ENCODE data around the gene ANKRD34B. TPM values are rescaled to one million over a fixed set of nuclear protein-coding genes. Genes with fewer than 3 reads are reported as not detected.

The ANKRD34B gene
- polyA plus RNA-seq, 3 donors = 0.06 to 1.5 TPM; not detected in 1

DNA sequence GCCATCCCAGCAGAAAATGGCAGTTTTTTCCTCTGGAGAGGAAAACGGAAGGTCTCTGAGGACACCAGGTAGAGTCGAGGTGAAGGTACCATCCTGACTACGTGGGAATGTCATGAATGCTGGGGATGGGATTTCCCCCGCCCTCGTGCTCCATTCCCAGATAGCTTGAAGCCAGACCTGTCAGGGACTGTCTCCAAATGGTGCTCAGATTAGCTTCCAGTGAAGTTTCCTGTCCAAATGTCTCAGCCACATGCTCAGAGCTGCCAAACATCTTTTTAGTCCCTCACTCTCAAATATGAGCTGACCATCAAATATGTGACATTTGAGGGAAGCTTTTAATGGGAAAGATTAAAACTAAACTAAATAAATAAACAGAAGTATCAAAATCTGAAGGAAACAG is 7.6 kb upstream of the ANKRD34B start:
- no peak overlapping the region for H3K27ac ChIP-seq (ENCODE audit: low read depth, low read length)
- 11 to 37% (median 33%) methylated on average over 5 of the region's 5 CpGs for WGBS, 3 donors

DNA sequence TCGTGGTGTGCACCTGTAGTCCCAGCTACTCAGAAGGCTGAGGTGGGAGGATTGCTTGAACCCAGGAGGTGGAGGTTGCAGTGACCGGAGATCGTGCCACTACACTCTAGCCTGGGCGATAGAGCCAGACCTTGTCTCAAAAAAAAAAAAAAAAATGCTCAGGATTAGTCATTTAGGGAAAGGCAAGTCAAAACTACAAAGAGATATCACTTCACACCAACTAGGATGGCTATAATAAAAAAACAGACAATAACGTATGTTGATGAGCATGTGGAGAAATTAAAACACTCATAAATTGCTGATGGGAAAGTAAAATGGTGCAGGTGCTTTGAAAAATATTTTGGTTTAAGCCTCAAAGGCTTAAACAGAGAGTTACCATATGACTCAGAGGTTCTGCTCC is 6.3 kb upstream of the ANKRD34B start:
- H3K27ac ChIP-seq (ENCODE audit: low read depth, low read length) = no peak overlapping the region
- 84 to 92% (median 91%) methylated on average over 5 of the region's 5 CpGs for WGBS, 3 donors

DNA sequence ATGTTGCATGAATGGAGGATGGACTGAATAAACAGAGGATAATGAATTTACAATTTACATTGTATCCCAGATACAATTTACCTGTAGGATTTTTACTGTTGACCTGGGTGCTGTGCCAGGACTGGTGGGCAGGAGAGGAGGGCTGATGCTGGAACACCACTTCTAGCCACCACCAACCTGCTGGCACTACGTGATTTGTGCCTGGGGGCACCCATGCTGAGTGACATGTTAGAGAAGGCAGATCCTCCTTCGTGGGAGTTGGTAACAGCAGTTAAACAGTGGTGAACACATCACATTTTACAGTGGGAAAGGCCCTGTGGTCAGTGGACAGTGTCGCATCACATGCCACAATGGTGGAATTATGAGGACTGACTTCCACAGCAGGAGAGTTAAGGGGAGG is 3.0 kb upstream of the ANKRD34B start:
- 74 to 84% (median 76%) methylated on average over 3 of the region's 3 CpGs for WGBS, 3 donors

DNA sequence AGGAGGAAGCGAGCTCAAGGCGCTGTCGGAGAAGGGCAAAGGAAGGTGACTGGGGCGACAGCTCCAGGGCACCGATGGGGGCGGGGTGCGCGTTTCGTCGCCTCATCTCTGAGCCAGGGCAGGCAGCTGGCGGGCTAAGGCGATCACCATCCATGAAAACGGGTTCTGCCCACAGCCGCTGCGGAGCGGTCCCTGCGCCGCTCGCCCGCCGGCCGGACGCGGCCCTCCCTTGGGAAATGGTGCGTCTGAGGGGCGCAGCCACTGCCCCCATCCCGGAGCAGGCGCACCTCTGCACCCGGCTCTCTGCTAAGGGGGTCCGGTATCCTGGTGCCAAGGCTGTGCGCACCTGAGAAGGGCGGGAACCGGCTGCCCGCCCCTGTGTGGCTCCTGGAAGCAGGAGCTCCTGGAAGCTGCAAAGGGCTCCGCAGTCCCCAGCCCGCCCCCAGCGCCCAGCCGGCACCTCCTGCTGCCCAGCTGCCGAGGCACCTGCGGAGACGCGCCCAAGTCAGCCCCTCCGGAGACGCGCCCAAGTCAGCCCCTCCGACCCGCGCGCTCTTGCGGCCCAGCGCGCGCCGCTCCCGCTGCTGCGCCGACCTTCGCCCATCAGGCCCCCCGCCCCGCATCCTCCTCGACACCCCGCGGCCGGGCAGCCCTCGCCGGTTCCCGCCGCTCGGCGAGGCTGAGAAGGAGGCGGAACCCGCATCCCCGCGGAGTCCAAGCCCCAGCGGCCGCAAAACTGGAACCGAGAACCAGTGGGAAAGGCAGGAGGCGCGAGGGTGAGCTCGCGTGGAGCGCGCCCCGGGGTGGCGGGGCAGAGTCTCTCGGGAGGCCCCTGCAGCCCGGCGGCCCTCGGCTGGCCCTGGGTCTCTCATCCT is 757 bp downstream of the ANKRD34B start:
- 1 to 3% (median 2%) methylated on average over 68 to 89 of the region's 89 CpGs for WGBS, 3 donors
- H3K27ac ChIP-seq (ENCODE audit: low read depth, low read length) = no peak overlapping the region

More for the DNA sequence above, 3.0 kb upstream of the ANKRD34B start:
- H3K27ac ChIP-seq (ENCODE audit: low read depth, low read length) = no peak overlapping the region

DNA sequence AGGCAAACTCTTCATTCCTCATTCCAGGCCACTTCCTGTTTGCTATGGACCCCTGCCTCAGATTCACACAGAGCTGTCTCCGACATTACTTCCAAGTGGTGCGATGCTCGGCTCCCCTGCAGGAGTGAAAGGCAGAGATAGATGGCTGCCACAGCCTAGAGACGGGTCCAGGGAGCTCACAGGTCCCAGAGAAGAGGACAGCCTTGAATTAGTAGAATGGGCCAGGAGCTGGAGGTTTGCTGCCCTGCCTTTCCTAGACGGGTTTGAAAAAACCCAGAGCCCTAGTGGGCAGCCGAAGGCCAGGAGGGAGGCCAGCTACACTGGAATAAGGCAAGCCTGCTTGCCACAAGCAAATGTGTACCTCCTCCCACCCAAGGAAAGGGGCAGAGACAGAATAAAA is 1.8 kb downstream of the ANKRD34B start:
- no peak overlapping the region for H3K27ac ChIP-seq (ENCODE audit: low read depth, low read length)
- 54 to 61% (median 61%) methylated on average over 6 of the region's 6 CpGs for WGBS, 3 donors

DNA sequence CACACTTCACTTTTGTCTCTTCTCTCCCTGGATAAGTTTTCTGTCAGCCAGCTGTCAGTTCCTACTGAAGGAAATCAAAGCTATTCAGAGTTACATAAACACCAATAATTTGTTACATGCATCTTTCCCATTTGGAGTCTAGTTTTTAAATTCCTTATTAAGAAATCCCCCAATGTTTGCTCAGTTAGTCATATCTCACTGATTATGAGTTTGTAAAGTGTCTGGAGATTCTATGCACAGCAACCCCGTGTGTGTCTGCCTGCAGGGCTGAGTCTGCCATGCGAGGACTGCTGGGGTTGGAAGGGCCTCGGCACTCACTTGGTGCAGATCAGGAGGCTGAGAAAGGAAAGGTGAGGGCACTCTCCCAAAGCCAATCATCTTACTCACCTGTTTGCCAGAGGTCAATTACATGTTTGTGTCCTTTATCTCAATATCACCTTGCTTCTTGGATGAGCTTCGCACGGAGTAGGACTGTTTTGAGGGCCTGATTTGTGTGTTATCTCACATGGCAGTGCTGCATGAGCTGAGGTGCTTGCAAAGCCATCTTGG is 3.3 kb downstream of the ANKRD34B start:
- no peak overlapping the region for H3K27ac ChIP-seq (ENCODE audit: low read depth, low read length)
- WGBS, 3 donors = 60 to 84% (median 80%) methylated on average over 5 of the region's 5 CpGs

DNA sequence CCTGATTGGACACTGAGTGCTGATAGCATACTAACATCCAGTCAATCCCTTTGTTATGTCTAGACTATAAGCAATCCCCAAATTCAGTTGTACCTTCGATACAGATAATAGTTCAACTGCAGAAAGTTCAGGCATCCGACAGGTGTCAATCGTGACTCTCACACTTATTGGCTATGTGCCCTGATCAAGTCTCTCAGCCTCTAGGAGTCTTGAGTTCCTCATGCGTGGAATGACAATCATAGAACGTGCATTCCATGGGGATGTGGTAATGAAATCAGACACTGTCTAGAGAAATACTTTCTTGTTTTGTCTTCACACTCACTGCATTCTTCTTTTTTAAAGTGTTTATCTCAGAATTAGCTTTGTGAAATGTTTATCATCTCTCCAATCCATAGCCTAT is 4.8 kb downstream of the ANKRD34B start:
- H3K27ac ChIP-seq (ENCODE audit: low read depth, low read length) = no peak overlapping the region
- WGBS, 3 donors = 69 to 84% (median 83%) methylated on average over 5 of the region's 5 CpGs

DNA sequence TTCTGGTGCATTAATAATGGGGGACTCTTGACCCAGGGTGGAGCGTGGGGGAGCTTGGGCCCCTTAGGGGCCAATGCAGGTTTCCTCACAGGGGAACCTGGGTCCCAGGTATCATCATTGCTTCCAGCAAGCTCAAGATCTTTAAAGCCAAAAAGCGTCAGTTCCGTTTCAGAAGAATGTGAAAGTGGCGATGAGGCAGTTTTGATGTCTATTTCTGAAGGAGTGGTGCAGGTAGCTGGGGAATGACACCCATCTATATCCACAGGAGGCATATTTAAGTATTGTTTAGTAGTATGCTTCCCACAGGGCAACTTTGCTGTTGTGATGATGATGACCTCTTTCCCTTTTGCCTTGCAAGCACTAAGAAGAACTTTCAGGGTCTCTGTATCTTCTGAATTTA is 10.8 kb downstream of the ANKRD34B start:
- H3K27ac ChIP-seq (ENCODE audit: low read depth, low read length) = no peak overlapping the region
- WGBS, 3 donors = 90 to 94% (median 93%) methylated on average over 4 of the region's 4 CpGs

DNA sequence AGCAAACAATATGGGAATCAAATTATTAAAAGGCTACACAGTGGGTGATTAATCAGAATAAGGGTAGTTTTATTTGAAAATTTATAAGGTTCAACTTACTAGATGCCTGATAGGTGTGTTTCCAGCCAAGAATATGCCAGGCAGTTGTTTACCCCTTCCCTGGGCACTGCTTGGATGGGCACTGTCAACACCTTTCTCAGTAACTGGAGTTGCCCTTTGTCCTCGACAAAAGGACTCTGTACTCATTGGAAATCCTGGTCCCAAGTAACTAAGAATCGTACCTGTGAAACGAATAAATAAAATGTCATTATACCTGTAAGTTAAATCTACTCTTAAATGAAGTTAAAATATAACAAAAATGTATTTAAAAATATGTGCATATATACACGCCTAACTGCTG is 15.0 kb downstream of the ANKRD34B start:
- no peak overlapping the region for H3K27ac ChIP-seq (ENCODE audit: low read depth, low read length)
- 70 to 90% (median 86%) methylated on average over 4 of the region's 4 CpGs for WGBS, 3 donors

DNA sequence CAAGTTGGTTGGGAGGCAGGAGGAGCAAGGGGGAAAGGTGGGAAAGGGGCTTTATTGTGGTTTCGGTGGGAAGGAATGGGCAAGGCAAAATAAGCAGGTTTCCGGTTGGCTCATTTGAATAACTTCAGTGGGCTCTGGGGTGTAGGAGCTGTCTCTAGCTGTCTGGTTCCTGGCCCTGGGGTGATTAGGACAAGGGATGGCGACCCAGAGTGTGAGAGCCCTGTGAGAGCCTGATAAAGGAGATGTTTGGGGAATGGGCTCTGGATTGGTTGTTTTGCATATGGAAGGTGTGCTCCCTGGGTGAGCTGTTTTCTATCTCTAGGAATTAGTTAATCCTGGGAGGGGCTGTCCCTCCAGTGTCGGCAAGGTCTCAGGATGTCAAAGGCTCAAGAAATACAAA is 15.4 kb downstream of the ANKRD34B start:
- H3K27ac ChIP-seq (ENCODE audit: low read depth, low read length) = no peak overlapping the region
- WGBS, 3 donors = 49 to 68% (median 58%) methylated on average over 4 of the region's 4 CpGs

DNA sequence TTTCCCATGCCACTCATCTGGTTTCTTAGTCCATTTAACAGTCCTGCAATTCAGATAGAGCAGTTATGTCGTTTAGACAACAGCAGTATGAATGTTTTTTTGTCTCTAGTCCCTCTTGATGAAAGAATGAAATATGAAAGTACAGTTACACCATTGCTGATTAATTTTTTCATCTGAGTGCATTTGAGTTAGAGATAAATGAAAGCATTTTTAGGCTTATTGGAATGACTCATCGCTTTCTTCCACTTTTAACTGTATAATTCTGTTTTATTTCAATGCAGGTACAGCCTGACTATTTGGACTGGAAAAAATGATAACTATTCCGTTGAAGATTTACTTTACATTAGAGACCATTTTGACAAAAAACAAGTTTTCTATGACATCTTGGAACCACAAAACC is 28.7 kb downstream of the ANKRD34B start:
- no peak overlapping the region for H3K27ac ChIP-seq (ENCODE audit: low read depth, low read length)
- 61 to 84% (median 68%) methylated on average over 3 of the region's 3 CpGs for WGBS, 3 donors

DNA sequence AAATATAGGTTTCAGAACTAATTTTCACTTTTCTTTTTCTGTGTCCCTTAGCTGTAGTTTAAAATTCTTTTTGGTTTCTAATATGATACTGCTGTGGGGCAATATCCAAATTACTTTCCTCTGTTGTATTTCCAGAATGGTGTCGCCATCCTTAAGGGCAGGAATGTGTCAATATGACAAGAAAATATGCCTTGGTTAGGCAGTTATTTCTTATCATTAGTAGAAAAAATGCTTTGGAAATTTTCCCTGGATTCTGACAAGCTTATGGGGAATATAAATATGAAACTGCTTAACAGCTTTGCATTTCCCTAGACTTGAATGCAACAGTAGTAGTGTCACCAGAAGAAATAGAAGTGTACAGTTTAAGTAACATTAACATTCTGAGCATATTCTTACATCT is 29.4 kb downstream of the ANKRD34B start:
- WGBS, 3 donors = 70 to 74% (median 74%) methylated on average over 1 of the region's 1 CpG
- no peak overlapping the region for H3K27ac ChIP-seq (ENCODE audit: low read depth, low read length)

DNA sequence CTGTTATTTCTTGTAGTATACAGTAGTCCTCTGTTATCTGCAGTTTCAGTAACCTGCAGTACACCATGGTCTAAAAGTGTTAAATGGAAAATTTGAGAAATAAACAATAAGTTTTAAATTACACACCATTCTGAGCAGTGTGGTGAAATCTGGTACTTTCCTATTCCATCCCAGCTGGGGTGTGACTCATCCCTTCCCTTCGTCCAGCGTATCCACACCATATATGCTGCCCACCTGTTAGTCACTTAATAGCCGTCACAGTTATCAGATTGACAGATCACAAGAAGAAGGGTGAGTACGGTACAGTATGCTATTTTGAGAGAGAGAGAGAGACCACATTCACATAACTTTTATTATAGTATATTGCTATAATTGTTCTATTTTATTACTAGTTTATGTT is 53.3 kb downstream of the ANKRD34B start:
- 82 to 93% (median 87%) methylated on average over 4 of the region's 4 CpGs for WGBS, 3 donors
- H3K27ac ChIP-seq (ENCODE audit: low read depth, low read length) = no peak overlapping the region

DNA sequence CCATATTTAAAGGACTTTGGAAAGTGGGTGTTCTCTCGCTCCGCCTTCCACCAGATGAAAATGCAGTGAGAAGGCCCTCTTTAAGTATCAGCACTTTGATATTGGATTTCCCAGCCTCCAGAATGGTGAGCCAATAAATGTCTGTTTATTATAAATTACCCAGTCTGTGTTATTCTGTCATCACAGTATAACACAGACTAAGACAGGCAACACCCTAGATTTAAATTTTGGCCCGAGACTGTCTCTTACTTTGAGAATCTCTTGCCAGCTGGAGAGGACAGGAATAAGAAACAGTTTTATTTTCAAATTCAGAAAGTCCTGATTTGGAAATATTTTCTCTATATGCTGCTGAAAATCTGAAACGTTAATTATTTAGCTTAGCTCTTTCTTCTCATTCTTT is 60.7 kb downstream of the ANKRD34B start:
- H3K27ac ChIP-seq (ENCODE audit: low read depth, low read length) = no peak overlapping the region
- WGBS, 3 donors = 76 to 85% (median 78%) methylated on average over 4 of the region's 4 CpGs

DNA sequence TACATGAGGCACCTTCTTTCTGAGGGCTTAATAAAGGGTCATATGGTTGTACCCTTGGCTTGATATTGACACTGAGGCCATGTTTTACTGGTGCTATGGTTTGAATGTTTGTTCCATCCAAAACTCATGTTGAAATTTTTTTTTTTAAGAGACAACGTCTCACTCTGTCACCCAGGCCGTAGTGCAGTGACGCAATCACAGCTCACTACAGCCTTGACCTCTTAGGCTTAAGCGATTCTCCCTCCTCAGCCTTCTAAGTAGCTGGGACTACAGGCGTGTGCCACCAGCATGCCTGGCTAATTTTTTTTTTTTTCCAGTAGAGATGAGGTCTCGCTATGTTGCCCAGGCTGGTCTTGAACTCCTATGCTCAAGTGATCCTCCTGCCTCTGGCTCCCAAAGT is 61.2 kb downstream of the ANKRD34B start:
- WGBS, 3 donors = 79 to 92% (median 80%) methylated on average over 6 of the region's 6 CpGs
- H3K27ac ChIP-seq (ENCODE audit: low read depth, low read length) = no peak overlapping the region

DNA sequence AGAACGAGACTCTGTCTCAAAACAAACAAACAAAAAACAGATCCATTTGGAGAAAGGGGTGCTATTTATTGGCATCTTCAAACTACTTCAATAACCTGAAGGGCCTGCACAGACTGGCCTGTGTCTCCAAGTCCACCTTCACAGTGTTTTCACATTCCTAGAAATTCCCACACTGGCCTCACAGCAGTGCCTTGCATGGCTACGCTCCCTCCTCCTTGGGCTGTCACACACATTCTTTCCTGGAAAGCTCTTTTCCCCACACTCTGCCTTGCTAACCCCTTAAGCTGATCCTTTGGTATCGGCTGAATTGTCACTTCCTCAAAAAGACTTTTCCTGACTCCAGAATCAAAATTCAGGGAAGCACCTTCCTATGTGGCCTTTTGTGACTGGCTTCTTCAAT is 62.4 kb downstream of the ANKRD34B start:
- 87 to 100% (median 89%) methylated on average over 3 of the region's 3 CpGs for WGBS, 3 donors
- no peak overlapping the region for H3K27ac ChIP-seq (ENCODE audit: low read depth, low read length)
